NCI-H2029 treated with DMSO at 0.1 percent for 48 hours (cell line): ENCODE measurements around the gene MPPED1.

Source experiments
- DNase-seq: peaks from one replicate; lab custom pipeline; 2025; lab: John Stamatoyannopoulos, UW

MPPED1 gene, protein sequence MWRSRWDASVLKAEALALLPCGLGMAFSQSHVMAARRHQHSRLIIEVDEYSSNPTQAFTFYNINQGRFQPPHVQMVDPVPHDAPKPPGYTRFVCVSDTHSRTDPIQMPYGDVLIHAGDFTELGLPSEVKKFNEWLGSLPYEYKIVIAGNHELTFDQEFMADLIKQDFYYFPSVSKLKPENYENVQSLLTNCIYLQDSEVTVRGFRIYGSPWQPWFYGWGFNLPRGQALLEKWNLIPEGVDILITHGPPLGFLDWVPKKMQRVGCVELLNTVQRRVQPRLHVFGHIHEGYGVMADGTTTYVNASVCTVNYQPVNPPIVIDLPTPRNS

DNA sequence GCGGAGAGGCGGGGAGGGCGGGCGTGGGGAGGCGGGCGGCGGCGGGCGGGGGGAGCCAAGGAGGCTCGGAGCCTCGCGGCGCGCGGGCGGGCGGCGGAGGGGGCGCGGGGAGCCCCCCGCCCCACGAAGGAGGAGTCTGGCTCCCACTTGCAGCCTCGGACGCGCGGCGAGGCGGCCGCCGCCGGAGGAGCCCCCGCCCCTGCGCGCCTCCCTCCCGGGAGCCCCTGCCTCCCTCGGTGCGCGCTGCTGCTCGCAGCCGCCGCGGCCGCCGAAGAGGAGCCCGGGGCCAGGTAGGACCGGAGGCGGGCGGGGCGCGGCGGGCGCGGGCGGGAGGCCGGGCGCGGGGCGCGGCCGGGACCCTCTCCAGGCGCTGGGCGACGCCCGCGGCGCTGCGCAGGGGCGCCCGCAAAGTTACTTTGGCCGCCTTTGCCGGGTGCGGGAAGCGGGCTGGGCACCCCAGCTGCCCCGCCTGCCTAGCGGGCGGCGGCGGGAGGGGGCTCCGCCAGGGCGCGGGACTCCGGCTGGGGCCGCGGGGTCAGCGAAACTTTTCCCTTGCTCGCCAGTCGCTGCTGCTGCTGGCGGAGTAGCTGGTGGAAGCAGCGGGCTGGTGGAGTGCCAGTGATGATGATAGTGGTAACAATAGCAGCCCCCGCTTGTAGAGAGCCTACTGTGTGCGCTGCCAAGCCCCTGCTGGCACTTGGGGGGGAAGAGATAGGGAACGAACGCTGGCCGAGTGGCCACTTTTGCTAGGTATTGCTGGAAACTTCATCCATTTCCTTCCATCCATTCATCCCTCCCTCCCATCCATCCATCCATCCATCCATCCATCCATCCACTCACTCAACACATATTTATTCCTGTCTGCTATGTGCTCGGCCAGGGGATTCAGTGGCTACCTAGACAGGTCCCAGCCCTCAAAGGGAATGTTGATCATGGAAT, at the start of gene MPPED1:
Gene MPPED1 (plus strand): TSS at position 146 of the 939 bp plus-strand sequence. CDS start 12,972 bp downstream, outside the sequence.
- no peak for DNase-seq

DNA sequence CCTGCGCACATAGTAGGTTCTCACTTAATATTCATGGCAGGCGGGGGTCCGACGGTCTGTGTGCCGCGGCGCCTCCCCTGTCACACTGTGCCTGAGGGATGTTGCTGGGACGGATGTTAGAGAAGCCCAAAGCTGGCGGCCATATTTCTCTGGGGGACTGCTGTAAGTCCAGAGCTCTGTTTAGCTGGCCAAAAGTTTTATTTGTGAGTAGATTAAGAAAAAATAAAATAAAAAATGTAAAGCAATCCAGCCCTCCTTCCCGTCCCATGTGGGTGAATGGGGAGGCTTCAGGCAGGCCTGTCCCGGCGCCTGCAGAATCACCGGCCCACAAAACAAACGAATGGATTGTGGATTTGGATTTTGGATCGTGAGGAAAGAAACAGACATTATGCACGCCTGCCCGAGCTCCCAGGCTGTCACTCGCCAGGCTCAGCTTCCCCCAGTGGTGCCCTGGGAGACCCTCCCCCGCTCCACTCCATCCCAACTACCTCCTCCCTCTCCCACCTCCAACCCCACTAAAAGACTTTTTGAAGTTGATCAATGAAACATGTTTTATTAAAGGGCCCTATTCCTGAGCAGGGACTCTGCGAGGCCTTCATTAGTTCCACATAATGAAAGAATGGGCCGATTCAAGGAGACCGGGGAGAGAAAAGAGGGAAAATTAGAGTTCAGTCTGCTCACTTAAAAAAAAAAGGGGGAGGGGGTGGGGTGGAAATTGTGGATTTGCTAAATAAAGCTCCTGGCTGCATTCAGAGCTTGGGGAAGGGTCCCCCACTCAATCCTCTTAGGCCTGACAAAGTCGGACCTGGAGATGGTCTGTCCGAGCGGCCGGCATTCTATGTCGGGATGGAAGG, 48.3 kb upstream of the MPPED1 start:
- no peak for DNase-seq

DNA sequence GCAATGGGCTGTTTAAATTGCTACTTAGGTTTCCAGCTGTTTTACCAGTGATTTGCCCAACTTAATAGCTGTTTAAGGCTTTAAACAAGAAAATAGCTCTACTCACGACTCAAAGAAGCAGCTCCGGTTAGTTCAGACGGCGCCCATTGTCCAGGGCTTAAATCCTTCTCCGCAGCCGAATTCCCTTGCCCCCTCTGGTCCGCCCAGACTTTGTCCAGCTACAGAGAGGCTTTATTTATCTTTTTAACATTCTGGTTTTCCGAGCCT, 47.7 kb upstream of the MPPED1 start:
- no peak for DNase-seq

DNA sequence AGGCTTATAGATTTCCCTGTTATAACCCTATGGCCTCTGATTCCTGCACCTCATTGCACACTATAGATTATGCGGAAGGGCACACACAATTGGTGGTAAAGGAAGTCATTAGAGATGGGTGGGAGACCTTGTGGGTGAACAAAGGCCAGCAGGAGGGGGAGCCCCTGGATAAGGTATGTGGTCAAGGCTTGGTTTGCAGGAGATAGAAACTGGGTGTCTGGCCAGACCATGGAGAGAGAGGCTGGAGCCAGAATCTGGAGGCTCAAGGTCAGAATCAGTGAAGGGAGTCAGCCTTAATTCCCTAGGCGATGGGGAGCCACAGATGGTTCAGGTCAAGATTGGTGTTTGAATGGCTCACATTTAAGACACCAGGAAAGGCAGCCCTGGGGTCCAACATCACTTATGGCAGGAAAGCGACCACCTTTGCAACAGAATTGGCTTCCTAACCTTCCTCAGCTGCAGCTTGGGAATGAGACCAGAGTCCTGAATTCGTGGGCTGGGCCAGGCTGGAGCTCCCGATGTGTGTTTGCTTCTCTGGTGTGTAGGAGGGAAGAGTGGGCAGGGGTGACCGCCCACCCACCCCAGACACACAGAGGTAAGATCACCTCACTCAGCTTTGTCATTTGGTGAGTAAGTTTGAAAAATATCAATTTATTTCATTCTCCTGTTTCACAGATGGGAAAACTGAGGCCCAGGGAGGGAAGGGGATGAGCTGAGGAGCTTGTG, 45.9 kb upstream of the MPPED1 start:
- no peak for DNase-seq

DNA sequence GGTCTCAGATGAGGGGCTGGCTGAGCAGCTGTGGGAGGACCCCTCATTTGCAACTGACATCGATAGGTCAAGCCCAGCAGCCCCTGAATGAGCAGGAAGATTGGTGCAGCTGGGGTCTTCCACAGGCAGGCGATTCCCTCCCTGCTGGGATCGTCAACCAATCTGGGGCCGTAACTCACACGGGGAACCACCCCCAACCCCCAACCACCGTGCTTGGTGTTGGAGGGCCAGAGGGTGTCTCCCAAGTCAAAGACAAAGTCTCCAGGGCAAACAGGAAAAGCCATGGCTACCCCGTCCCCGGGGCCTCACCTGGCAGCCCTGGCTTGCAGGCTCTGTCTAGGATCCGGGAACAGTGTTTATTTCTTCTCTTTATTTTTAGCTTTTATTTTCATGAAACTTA, 41.8 kb upstream of the MPPED1 start:
- DNase-seq = no peak

DNA sequence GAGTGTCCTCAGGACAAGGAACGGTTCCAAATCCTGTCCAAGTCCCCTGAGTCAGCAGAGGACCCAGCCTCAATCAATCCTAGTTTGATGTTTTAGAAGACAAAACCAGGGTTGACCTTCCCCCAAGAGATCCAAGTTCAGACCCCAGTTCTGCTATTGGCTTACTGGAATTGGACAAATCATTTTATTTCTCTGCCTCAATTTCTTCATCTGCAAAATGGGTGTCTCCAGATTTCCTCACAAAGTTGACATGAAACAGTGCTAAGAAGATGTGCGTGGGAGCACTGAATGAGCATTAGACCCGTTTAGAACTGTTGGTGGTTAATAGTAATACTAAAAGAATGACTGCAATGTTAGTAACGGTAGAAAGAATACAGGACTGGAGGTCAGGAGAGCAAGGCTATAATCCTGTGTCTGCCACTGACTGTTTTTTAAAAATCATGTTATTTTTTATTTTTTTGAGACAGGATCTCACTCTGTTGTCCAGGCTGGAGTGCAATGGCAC, 35.8 kb upstream of the MPPED1 start:
- DNase-seq = no peak

DNA sequence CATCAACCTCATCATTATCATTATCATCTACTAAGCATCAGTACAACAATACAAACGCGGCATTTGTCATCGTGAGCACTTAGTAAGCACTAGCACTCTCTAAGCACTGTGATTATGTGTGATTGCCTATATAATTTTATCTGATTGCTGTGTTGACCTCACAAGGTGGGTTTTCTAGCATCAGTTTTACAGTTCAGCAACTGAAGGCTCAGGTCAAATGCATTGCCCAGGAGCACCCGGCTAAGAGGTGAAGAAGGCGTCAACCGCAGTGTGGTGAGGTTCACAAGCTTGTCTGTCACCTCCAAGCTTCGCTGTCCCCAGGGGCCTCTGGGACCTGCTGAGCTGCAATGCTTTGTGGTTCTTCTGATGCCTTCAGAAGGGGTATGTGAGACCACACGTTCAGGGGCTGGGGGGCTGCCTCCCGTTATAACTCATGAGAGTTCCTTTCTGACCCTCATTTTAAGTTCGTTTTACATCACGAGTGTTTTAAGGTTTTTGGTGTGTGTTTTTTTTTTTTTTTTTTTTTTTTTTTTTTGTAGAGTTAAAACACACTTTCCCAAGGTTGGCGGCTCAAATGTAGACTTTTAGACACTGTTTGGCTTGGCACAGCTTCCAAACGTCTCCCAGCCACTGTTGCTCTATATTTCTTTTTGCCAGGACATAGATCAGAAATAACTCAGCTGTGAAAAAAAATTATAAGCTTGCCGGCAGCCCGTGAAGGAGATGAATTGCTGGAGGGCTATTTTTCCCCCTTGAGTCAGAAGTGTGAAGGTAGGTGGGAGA, 34.9 kb upstream of the MPPED1 start:
- no peak for DNase-seq

DNA sequence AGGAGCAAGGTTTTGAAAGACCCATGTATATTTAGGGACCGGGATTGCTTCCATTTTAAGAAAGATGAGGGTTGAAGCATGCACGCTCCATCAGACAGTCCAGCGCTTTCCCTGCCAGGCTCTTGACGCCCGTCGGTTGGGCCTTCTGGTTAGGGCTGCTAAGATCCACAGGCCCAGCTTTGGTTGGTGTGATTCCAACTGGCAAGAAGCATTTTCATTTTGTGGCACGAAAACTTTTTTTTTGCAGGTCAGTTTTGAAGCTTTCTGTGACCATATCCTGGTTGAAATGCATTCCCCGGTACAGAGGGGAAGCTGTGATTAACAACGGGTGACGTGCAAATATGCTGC, 34.3 kb upstream of the MPPED1 start:
- DNase-seq = no peak

DNA sequence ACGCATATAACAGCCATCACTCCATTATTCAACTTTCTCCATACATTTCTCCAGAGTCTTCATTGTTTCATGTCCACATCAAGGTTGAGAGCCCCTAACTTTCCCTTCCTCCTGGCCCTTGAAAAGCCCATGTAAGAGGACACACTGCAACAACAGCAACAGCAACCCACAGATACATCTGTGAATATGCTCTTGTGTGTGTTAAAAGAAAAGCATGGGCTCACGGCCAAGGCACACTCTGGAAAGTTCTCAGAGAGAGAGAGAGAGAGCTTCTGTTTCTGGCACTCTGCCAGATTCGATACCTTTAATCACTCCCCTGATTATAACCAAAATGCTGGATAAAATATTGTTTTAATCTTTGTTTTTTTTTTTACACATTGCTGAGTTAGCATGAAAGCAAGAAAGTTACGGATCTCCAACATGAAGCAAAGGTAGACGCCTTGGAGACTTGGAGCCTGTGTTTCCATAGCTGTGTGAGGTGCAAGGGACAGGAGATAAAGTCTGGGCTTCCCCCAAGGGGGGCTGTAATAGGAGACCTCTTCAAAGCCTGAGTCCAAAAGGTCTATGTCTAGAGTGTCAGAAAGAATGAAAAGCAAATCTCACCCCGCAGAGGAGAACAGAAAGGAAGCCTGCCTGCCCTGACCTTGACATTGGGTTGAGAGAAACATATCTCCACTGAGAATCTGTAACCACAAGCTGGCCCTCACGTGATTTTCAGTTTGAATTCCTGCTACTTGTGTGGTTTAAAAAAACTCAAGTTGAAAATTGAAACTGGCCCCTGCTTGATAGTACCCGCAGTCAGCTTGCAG, 33.7 kb upstream of the MPPED1 start:
- peak; percentile 30 for DNase-seq

DNA sequence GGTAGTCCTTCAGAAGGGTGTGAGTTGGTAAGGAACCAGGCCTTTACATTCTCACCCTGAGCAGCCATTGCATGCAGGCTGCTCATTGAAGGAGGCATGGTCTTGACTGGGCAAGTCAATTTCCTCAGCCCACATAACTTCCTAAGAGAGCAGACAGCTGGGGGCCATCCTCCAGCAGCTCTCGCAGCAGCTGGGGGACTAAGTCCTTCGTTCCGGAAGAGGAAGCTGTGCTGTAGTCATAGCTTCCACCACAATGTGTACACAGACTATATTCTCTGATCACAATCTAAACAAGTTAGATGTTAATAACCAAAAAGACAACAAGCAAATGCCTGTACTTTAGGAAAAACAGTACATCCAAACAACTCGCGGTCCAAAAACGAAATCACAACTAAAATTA, 30.1 kb upstream of the MPPED1 start:
- DNase-seq = no peak

DNA sequence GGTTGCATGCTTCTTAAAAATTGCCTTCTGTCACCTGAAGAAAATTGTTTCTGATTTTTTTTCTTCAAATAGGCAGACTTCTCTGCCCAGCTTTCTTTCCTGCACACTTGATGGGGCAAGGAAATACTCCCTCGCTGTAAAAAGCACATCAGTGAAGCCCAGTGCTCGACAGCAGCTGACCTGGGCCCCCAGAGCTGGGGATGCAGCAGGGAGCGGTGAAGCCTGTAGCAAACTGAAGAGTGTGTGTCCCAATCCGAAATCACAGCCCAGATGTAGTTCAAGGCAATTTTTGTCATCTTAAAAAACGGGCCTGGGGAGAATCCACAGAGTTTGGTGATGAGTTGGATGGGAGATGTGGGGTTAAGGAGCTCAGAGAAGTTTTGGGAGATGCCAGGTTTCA, 27.0 kb upstream of the MPPED1 start:
- DNase-seq = no peak

DNA sequence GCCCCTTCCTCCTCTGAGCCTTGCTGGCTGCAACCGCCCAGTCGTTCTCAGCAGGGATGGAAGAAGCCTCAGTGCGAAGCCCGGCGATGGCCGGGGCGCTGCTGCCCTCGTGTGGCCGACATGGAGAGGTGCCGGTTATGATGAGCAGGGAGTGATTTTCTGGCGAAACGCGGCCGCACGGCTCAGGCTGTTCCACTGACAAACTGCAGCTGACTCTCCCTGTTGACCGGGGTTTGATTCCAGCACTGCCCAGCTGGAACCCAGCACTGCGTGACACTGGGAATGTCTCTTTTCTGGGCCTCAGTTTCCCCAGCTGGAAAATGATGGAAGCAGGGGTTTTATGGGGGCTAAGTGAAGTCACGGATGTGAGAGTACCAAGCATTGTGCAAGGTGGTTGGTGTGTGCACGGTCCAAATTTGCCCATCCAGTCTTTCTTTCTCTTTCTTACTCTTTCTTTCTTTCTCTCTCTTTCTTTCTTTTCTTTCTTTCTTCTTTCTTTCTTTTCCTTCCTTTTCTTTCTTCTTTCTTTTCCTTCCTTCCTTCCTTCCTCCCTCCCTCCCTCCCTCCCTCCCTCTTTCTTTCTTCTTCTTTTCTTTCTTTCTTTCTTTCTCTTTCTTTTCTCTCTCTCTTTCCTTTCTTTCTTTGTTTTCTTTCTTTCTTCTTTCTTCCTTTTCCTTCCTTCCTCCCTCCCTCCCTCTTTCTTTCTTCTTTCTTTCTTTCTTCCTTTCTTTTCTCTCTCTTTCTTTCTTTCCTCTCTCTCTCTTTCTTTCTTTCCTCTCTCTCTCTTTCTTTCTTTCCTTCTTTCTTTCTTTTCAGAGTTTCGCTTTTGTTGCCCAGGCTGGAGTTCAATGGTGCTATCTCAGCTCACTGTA, 25.8 kb upstream of the MPPED1 start:
- peak; percentile 35 for DNase-seq

DNA sequence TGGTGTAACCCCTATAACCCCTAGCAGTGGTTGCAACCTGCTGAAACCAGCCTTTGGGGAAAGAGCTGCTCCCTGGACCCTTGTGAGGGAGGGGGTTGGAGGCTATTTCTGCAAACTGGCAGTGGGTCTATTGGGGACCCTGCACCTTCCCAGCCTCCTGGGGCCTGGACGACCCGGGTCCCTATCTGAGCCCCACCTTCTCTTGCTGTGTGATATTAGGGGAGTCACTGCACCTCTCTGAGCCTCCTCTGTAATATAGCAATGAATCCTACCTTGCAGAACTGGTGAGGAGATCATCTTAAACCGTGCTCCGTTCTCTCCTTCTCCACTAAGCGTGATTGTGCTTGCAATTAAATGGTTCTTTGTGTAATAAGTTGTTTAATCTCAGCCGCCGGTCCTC, 24.0 kb upstream of the MPPED1 start:
- no peak for DNase-seq

DNA sequence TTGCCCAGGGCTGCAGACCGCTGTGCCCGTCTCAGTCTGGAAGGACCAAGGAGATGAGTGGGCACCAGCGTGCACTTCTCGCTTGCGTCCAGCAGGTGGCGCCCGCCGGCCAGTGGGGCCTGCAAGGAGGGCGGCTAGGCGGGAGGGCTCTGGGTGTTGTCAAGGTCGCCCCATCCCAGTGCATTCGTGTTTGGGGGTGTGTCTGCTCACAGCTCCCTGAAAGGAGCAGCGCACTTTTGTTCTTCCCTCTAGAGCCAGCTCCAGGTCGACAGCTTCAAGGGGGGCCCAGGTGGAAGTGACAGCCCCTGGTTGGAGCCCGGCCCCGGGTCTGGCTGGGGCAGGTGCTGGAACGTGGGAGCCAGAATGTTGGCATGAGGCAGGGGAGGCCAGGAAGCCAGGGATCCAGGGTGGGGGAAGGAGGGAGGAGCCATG, 23.4 kb upstream of the MPPED1 start:
- peak; percentile 12 for DNase-seq

DNA sequence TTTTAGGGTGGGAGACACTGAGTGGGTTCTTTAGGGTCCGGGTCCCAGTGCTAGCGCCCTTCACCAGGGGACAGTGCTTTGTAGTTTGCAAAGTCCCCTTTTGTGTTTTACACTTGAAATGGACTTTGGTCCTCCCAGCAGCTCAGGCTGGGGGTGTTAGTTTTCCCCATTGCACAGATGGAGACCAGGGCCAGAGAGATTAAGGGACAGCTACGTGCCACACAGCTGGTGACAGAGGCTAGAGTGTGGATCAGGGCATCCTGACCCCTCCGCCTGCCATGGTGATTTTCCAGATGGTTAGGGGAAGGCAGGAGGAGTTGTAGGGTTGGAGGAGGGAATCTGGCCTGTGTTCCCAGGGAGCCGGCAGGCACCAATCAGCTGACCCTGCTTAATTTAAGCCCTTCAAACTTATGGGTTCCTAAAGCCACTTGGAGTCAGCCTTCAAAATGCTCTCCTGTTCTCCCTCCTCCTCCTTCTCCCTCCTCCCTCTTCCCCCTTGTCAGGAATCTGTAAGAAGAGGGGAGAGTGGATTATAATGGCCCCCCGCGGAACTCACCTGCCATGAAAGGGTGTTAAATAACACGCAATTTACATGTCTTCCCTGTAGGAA, 22.5 kb upstream of the MPPED1 start:
- no peak for DNase-seq

DNA sequence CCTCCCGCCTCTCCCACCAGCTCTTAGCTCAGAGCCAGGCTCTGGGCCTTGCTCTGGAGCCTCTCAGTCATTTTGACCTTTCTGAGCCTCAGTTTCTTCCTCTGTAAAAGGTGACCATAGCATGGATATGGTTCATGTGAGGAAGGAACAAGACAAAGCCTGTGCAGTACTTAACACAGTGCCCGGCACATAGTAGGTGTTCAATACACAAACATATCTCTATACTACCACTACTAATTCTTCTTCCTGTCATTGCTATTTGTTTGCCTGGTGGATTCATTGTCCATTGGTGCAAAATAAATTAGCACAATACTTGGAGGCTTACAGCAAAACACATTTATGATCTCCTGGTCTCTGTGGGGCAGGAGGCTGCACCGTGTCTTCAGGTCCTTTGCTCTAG, 21.6 kb upstream of the MPPED1 start:
- no peak for DNase-seq

DNA sequence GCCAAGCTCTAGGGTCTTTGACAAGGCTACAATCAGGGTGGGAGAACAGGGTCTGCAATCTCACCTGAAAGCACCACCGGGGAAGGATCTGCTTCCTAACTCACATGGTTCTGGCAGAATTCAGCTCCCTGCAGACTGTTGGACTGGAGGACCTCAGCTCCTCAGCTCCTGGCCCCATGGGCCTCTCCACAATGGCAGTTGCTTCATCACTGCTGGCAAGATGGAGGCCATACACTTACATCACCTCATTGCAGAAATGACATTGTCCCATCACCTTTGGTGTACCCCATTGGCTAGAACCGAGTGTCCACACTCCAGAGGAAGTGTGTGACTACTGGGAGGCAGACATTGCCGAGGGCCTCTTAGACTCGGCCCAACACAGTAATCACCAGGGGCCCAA, 20.9 kb upstream of the MPPED1 start:
- DNase-seq = no peak

DNA sequence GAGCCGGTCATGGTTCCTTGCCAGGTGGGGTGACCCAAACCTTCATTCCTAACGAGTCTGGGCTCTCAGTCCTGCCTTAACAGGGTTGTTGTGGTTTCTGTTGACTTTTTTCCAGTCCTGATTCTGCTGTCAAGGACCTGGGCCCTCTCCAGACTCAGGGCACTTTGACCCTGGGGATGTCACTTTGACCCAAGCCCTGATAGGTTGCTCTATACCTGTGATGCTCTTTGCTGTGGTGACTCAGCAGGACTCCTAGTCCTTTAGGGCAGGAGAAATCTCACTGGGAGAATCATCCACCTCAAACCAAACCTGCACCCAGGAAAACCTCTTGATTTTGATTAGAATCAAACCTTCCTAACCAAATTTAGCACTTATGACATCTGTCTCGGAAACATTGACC, 20.5 kb upstream of the MPPED1 start:
- no peak for DNase-seq
